NCI-H1105 treated with DMSO at 0.1 percent for 48 hours (cell line): ENCODE data around the gene COL19A1.

Source experiments
- DNase-seq: peaks from one replicate; lab custom pipeline; 2025; lab: John Stamatoyannopoulos, UW

Gene COL19A1

DNA sequence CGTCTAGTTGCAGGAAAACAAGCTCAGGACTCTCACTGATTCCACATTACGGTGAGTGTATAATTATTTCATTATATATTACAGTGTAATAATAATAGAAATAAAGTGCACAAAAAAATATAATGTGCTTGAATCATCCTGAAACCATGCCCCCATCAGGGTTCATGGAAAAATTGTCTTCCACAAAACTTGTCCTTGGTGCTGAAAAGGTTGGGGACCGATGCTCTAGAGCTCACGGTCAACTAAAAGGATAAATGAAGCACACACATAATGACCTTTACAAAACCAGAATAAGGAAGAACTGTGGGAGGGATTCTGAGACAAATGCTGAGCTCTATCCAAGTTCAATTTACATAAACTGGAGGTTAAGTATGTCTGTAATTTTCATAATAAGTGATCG lies 194.3 kb downstream of the COL19A1 start:
- DNase-seq = no peak

GRCh38 chr6:70061546-70061945 lies 195.2 kb downstream of the COL19A1 start:
- DNase-seq = no peak

- DNase-seq = no peak
These were observed 195.7 kb downstream of the COL19A1 start for GRCh38 chr6:70062010-70062409.

- no peak for DNase-seq
These were observed 206.3 kb downstream of the COL19A1 start for GRCh38 chr6:70072540-70073179.

- no peak for DNase-seq
These were observed 207.3 kb downstream of the COL19A1 start for GRCh38 chr6:70073637-70074036.

GRCh38 chr6:70079241-70079640 lies 212.9 kb downstream of the COL19A1 start:
- DNase-seq = no peak

DNA sequence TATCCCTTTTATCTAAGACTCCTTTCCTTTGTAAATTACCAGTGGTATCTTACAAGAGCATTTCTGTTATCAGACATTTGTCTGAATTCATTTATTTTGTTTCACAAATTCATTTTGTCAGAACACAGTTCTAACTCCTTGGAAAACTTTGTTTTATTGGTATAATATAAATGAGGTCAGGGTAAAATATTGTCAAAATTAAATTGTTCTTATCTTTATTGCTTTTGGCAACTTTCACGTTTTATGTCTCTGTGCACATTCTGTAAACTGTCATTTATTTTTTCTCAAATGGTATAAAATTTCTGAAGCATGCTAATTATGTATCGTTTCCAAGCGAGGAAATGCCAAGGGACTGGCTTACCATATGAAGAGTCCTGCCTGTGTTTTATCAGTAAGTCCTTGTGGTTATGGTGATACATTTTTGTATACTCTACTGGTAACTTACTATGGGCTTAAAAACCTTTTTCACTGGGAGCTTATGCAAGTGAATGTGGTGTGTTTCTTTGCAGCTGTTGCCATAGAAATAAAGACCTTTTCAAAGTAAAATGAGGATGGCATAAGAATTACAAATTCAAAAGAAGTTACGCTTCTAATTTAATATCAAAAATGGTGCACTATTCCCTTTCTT lies 214.2 kb downstream of the COL19A1 start:
- DNase-seq = no peak

DNA sequence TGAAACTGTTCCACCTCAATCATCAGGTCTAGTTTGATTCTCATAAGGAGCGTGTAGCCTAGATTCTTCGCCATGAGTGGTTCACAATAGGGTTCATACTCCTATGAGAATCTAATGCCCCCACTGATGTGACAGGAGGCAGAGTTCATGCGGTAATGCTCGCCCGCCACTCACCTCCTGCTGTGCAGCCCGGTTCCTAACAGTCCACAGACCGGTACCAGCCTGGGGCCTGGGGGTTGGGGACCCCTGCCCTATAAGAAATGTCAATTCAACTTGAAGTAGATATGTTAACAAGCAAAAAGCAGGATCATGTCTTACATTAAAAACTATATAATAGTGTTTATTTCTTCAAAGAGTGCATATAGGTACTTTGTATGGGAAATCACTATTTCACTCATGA lies 216.5 kb downstream of the COL19A1 start:
- DNase-seq = no peak

DNA sequence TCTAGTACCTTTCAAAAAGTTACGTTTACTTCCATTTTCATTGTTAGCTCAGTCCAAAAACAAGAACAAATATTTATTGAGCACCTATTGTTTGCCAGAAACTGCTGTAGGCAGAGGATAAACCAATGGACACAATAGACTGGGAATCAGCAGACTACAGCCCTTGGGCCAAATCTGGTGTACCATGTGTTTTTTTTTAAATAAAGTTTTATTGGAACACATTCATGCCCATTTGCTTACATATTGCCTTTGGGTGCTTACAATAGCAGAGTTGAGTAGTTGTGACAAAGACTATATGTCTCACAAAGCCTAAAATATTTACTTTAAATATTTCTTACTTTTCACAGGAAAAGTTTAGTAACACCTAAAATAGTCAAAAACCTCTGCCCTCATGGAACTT lies 220.4 kb downstream of the COL19A1 start:
- DNase-seq = no peak

DNA sequence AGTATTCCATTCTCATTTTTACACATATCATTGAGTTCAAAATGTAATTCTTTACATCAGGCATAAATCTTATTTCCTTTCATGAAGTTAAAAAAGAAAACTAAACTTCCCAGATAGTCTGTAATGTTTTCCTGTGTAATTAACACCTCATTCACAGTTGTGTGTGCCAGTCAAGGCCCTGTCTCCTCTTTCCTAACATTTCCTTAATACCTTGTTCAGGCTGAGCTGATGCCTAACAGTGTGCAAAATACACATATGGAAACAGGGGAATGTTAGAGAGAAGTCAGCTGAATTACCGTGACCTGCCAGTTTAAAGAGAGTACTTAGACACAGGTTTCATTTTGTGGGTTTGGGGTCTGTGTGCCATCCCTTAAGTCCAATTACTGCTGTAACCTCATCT lies 227.8 kb downstream of the COL19A1 start:
- DNase-seq = no peak

GRCh38 chr6:70099732-70100131 lies 233.4 kb downstream of the COL19A1 start:
- DNase-seq = no peak

DNA sequence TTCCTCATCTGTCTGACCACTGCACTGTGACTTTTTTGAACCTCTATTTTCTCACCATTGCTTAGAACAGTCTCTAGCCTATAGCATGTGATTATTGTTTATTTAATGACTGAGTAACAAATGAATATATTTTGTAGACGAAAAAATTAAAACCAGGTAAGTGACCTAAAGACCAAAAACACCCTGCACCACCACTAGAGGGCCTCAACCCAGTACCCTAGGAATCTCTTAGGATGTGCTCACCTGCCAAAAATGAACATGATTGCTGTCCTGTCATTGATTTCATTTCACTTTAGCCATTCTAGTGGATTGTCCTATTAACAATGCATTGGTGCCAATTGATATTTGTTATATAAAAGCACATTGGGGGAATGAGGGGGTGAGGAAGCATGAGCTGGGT lies 237.4 kb downstream of the COL19A1 start:
- no peak for DNase-seq

GRCh38 chr6:70107852-70108629 lies 241.7 kb downstream of the COL19A1 start:
- DNase-seq = peak; percentile 57

- DNase-seq = peak; percentile 8
These were observed 244.0 kb downstream of the COL19A1 start for GRCh38 chr6:70110126-70111022.

- no peak for DNase-seq
These were observed 245.4 kb downstream of the COL19A1 start for GRCh38 chr6:70111737-70112136.

DNA sequence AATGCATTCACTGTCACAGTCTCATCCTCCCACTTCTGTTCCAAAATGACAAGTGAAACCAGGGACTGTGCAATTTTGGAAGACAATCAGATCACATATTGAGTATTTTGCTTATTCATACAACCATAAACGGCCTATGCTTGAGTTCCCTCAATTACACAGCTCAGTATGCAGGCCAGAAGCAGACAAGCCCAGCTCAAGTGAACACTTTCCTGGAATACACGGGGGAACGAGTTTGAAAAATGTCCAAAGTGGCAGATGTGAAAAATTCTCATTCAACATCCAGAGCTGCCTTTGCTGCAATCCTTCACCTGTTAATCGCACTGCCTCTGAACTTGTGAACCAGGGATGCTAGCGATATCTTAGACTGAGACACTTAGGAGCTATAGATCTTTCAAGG lies 246.4 kb downstream of the COL19A1 start:
- peak; percentile 3 for DNase-seq

DNA sequence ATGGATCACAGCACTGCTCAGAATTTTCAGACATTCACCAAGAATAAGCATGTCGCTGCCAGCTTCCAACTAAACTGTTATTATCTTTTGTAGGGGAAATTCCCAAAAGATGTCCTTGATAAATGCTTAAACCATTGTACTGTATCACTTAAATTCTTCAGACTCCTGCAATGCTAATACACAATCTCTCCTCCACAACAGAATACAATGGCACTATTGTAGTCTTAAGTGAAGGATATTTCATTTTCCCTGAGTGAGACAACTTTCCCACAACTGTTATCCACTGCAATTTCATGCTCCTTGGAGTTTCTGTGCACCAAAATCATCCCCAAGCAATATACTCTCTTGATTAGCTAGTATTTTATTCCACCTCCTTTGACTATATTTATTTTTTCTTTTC lies 246.8 kb downstream of the COL19A1 start:
- DNase-seq = no peak

DNA sequence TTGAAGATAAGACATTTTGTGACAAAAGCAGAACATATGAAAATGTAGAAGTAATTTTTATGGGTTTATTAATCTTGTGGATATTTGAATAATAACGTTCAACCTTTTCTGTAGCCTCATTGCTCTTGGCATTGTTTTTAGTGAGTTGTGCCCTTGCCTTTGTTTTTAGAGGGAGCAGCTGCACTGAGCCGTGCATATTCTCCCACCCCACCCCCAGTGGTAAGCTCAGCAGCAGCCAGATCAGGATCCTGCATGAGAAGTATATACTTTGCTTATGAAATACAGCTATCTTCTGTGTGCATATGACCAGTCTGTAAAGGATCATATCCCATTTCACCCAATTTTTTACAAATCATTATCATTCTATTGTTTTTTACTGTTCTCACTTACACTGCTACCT lies 252.3 kb downstream of the COL19A1 start:
- DNase-seq = no peak

- DNase-seq = no peak
These were observed 253.0 kb downstream of the COL19A1 start for GRCh38 chr6:70119218-70119835.

DNA sequence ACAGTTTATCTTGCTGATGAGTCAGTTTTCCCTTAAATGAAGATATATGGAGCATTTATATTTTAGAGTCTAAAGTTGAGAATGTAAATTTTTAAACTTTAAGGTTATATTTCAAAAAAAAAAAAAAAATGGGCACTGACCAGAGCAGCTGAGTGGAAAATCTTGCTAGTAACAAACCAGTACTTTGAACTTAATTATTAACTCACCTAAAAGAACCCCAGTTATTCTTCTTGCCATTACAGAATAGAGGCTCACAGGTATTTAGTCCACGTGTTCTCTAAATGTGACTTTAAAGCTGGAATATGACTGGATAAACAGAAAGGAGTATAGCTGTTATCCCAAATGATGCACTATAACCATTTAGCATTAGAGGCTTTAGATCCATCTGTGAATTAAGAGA lies 258.1 kb downstream of the COL19A1 start:
- DNase-seq = no peak

DNA sequence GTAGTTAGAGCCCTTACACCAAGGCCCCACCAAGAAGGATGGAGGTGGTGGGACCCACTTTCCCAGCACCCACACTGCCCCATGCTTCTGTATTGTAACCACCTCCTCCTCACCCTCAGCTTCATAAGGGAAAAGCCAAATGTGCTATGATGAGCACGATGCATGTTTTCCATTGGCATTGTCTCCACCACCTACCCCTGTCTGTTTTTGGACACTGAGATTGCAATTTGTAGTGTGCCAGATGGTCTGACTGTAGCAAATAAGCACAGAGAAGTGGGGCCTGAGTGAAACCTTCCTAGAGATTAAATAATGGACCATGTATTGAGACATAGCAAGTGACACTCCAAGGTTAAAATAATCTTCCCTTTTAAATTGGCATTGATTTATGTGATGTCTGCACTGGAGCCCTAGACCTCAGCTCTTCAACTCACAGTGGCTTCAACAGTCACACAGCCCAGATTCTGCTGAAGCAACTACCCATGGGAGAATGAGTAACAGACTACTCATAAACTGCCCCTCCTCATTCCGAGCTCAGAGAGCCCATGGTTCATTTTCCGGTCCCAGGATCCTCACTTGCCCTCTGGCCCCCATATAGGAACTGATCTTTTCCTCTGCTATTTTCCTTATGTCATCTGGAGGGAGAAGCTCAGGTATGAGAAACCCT lies 258.7 kb downstream of the COL19A1 start:
- no peak for DNase-seq
